ENCODE measurements around the gene PLK3. TPM values are rescaled to one million over a fixed set of nuclear protein-coding genes. Genes with fewer than 3 reads are reported as not detected.

PLK3 gene
- total and polyA plus RNA-seq, 8 donors: 6.1 to 35.3 (median 12.9) TPM

GRCh38 chr1:44806025-44806703, 6.0 kb downstream of the PLK3 start:
- TF ChIP-seq CTCF (IDR thresholded peaks at IDR 0.05): no peak
- Histone ChIP-seq H3K4me1 (peaks cover 40 to 59% (median 41%) of the 10 kb centered on the region in 3 donors), H3K27ac (peak overlapping the region; percentile 94 to 99 (median 98)), H3K9me3 (no peaks in the 10 kb centered on the region), H3K27me3 (no peaks in the 10 kb centered on the region), H3K4me3 (no peak overlapping the region), H3K36me3 (peaks cover 0 to 32% (median 10%) of the 10 kb centered on the region in 3 donors)
- FAIRE-seq (no peak), DNase-seq (peak in 5 of 6 donors; percentile 28 to 86 (median 67)), ATAC-seq (no peak)
- intact Hi-C loops (cut with DNase I): no loop called here
- WGBS, 2 donors: 93 to 94% methylated on average over 58 to 70 of the region's 70 CpGs

- Histone ChIP-seq H3K36me3 (peaks cover 0 to 32% (median 10%) of the 10 kb centered on the region in 3 donors), H3K27me3 (no peaks in the 10 kb centered on the region), H3K9me3 (no peaks in the 10 kb centered on the region), H3K27ac (peak within 1 kb of the TSS; percentile 94 to 99 (median 98)), H3K4me1 (peaks cover 40 to 54% (median 41%) of the 10 kb centered on the region in 3 donors), H3K4me3 (peak within 1 kb of the TSS in 1 of 4 donors; percentile 13)
- ATAC-seq (peak in 2 of 4 donors; percentile 0 to 1), FAIRE-seq (no peak), DNase-seq (peak in 1 of 6 donors; percentile 37)
- TF ChIP-seq CTCF (IDR thresholded peaks at IDR 0.05): no peak
- intact Hi-C loops (cut with DNase I): no loop called here
- 38 to 44% methylated on average over 7 of the region's 7 CpGs for WGBS, 2 donors
Measured at GRCh38 chr1:44806704-44807363, 6.7 kb downstream of the PLK3 start, which contains the start of gene DYNLT4. Gene DYNLT4 (minus strand): TSS chr1:44807351. CDS start chr1:44806668, 683 bp downstream.

- TF ChIP-seq CTCF (IDR thresholded peaks at IDR 0.05): no peak
- H3K4me3 ChIP-seq: peak overlapping the region in 1 of 4 donors; percentile 13
- peaks cover 40 to 50% (median 41%) of the 10 kb centered on the region in 3 donors for H3K4me1 ChIP-seq
- H3K36me3 ChIP-seq: peaks cover 0 to 32% (median 10%) of the 10 kb centered on the region in 3 donors
- DNase-seq (peak; percentile 90 to 98 (median 97)), ATAC-seq (peak; percentile 84 to 89 (median 87)), FAIRE-seq (peak; percentile 76)
- no peaks in the 10 kb centered on the region for H3K9me3 ChIP-seq
- intact Hi-C loops (cut with DNase I): no loop called here
- H3K27me3 ChIP-seq: no peaks in the 10 kb centered on the region
- 7 to 9% methylated on average over 16 of the region's 16 CpGs for WGBS, 2 donors
- peak overlapping the region; percentile 94 to 99 (median 98) for H3K27ac ChIP-seq
Measured at GRCh38 chr1:44807364-44808062, 7.3 kb downstream of the PLK3 start.

- ATAC-seq: peak; percentile 11 to 35 (median 20)
- H3K4me3 ChIP-seq: peak within 1 kb of the TSS in 2 of 4 donors; percentile 5 to 11
- no peak for TF ChIP-seq CTCF (IDR thresholded peaks at IDR 0.05)
- WGBS, 2 donors: 37 to 48% methylated on average over 23 of the region's 23 CpGs
- peak within 1 kb of the TSS; percentile 94 to 99 (median 98) for H3K27ac ChIP-seq
- DNase-seq: peak; percentile 62 to 87 (median 74)
- peaks cover 0 to 29% (median 10%) of the 10 kb centered on the region in 3 donors for H3K36me3 ChIP-seq
- no peaks in the 10 kb centered on the region for H3K27me3 ChIP-seq
- H3K9me3 ChIP-seq: no peaks in the 10 kb centered on the region
- H3K4me1 ChIP-seq: peaks cover 40 to 54% (median 41%) of the 10 kb centered on the region in 3 donors
- intact Hi-C loops (cut with DNase I): no loop called here
- FAIRE-seq: no peak
Measured at GRCh38 chr1:44808063-44808937, 8.1 kb downstream of the PLK3 start, which contains the start of gene BTBD19. Gene BTBD19 (plus strand): TSS chr1:44808523. CDS start chr1:44808821, 298 bp downstream.

Data from pancreas (tissue), 10 donors.